ENCODE results near the gene HSPB6. TPM values are rescaled to one million over a fixed set of nuclear protein-coding genes. Genes with fewer than 3 reads are reported as not detected.

The HSPB6 gene
- total RNA-seq, 1 donor from 2014 or later, result 0.37 TPM

- no peak for TF ChIP-seq CTCF (conservative IDR thresholded peaks at IDR 0.05)
- H3K27me3 Mint-ChIP-seq (ENCODE audit: low read depth), result peaks cover 4% of the 10 kb centered on the region
- H3K9me3 Mint-ChIP-seq, result no peaks in the 10 kb centered on the region
- peaks cover 2% of the 10 kb centered on the region for H3K36me3 Mint-ChIP-seq (ENCODE audit: low read depth)
- DNase-seq (ENCODE audit: low read depth, low spot score), result no peak
- no peak overlapping the region for H3K27ac Mint-ChIP-seq (ENCODE audit: unreplicated experiment)
- peak overlapping the region; percentile 89 for H3K4me3 Mint-ChIP-seq
- peaks cover 22% of the 10 kb centered on the region for H3K4me1 Mint-ChIP-seq
Observed at GRCh38 chr19:35740108-35740422, 16.8 kb downstream of the HSPB6 start.

GRCh38 chr19:35739275-35740107, 17.3 kb downstream of the HSPB6 start:
- H3K36me3 Mint-ChIP-seq (ENCODE audit: low read depth), result peaks cover 7% of the 10 kb centered on the region
- peak overlapping the region; percentile 89 for H3K4me3 Mint-ChIP-seq
- no peak for TF ChIP-seq CTCF (conservative IDR thresholded peaks at IDR 0.05)
- peaks cover 19% of the 10 kb centered on the region for H3K4me1 Mint-ChIP-seq
- no peaks in the 10 kb centered on the region for H3K9me3 Mint-ChIP-seq
- H3K27ac Mint-ChIP-seq (ENCODE audit: unreplicated experiment), result no peak overlapping the region
- DNase-seq (ENCODE audit: low read depth, low spot score), result no peak
- peaks cover 4% of the 10 kb centered on the region for H3K27me3 Mint-ChIP-seq (ENCODE audit: low read depth)

GRCh38 chr19:35738887-35739229, 18.0 kb downstream of the HSPB6 start:
- Mint-ChIP-seq H3K36me3 (ENCODE audit: low read depth) (peaks cover 10% of the 10 kb centered on the region), H3K4me3 (peak overlapping the region; percentile 89), H3K27ac (ENCODE audit: unreplicated experiment) (no peak overlapping the region), H3K27me3 (ENCODE audit: low read depth) (peaks cover 4% of the 10 kb centered on the region), H3K9me3 (no peaks in the 10 kb centered on the region), H3K4me1 (peaks cover 15% of the 10 kb centered on the region)
- no peak for DNase-seq (ENCODE audit: low read depth, low spot score)
- no peak for TF ChIP-seq CTCF (conservative IDR thresholded peaks at IDR 0.05)

- Mint-ChIP-seq H3K4me3 (peak overlapping the region; percentile 89), H3K36me3 (ENCODE audit: low read depth) (peaks cover 10% of the 10 kb centered on the region), H3K27me3 (ENCODE audit: low read depth) (peaks cover 4% of the 10 kb centered on the region), H3K9me3 (no peaks in the 10 kb centered on the region), H3K27ac (ENCODE audit: unreplicated experiment) (no peak overlapping the region), H3K4me1 (peaks cover 15% of the 10 kb centered on the region)
- TF ChIP-seq CTCF (conservative IDR thresholded peaks at IDR 0.05), result no peak
- no peak for DNase-seq (ENCODE audit: low read depth, low spot score)
Observed at GRCh38 chr19:35738021-35738886, 18.6 kb downstream of the HSPB6 start.

- no peak overlapping the region for H3K27ac Mint-ChIP-seq (ENCODE audit: unreplicated experiment)
- H3K27me3 Mint-ChIP-seq (ENCODE audit: low read depth), result peaks cover 4% of the 10 kb centered on the region
- DNase-seq (ENCODE audit: low read depth, low spot score), result no peak
- H3K36me3 Mint-ChIP-seq (ENCODE audit: low read depth), result peaks cover 9% of the 10 kb centered on the region
- H3K9me3 Mint-ChIP-seq, result no peaks in the 10 kb centered on the region
- TF ChIP-seq CTCF (conservative IDR thresholded peaks at IDR 0.05), result peak; percentile 34
- peaks cover 11% of the 10 kb centered on the region for H3K4me1 Mint-ChIP-seq
- peak overlapping the region; percentile 61 for H3K4me3 Mint-ChIP-seq
Observed at GRCh38 chr19:35736913-35737886, 19.6 kb downstream of the HSPB6 start.
